C4-2B (cell line): ENCODE data around the gene MRRF.

ENCODE experiments used
- H3K27ac ChIP-seq: fragments of 450-650 bp; 2 replicates; pipeline ENCODE4 v1.5.1; 2017
- CTCF ChIP-seq: fragments of 450-650 bp; conservative IDR thresholded peaks from 2 replicates; pipeline ENCODE4 v1.5.1; 2017; ENCODE audit warnings: mild to moderate bottlenecking
- ZFX ChIP-seq: fragments of 450-650 bp; IDR thresholded peaks from 2 replicates; pipeline ENCODE4 v1.6.1; 2017

Gene MRRF

DNA sequence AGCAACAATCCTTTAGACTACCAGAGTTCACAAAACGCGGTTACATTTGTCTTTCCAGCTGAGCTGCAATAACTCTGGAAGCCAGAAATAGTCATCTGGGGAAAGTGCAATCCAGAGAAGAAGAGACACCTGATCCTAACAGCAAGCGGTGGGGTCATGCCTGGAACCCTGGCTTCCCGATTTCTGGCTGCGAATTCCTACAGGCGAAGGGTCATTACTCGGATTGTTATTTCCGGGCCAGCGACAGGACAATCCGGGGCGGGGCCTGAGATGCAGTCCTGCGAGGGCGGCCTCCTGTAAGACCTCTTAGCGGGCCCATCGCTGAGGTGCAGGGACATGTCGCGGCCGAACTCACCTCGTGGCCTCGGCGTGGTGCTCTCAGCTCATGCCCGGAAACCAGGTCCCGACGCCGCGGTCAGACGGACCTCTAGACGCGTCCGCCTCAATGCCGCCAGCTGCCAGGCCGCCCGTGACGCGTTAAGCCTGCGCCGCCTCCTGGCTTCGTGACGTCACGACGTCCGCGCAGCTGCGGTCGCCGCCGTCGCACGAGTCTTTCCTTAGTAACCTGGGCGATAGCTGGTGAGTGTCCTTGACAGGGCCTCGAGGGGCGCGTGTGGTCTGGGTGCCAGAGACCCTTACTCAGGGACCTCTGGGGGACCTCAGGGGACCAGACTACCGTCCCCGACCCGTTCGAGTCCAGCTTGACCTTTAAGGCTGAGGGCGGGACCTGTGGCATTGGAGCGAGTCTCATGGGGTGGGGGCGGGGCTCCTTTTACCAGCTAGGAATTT lies at the start of gene MRRF, which contains the start of gene RBM18:
Gene MRRF (plus strand): TSS at position 523 of the 789 bp plus-strand sequence. CDS start 6,010 bp downstream, outside the sequence.
Gene RBM18 (minus strand): TSS at position 481 of the 789 bp plus-strand sequence. CDS start 3,348 bp downstream, outside the sequence.
- H3K27ac ChIP-seq = peak within 1 kb of the TSS; percentile 86
- TF ChIP-seq ZFX = peak; percentile 80
- no peak for TF ChIP-seq CTCF

DNA sequence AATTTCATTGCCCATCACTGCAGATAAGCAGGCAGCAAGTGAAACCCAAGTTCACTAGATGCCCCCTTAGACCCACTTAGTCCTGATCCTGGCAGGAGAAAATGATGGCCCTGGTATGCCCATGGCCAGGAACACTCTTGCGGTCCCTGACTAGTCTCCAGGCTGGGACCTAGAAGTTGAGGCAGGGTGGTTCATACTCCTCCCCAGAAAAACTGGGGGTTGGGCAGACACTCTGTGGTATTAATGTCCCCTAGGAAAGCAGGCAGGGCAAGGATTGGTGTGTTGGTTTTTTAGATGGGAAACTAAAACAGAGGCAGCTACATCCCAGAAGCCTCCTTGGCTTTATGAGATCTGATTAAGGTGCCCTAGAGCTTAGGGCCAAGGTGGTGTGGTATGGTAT lies 49.0 kb upstream of the MRRF start:
- TF ChIP-seq ZFX (no peak), CTCF (no peak)

GRCh38 chr9:122216138-122216797 lies 48.4 kb upstream of the MRRF start:
- H3K27ac ChIP-seq = no peak overlapping the region
- TF ChIP-seq ZFX (no peak), CTCF (no peak)

More for the DNA sequence above, 49.0 kb upstream of the MRRF start:
- H3K27ac ChIP-seq = no peak overlapping the region

GRCh38 chr9:122216798-122217418 lies 47.8 kb upstream of the MRRF start:
- TF ChIP-seq ZFX (no peak), CTCF (no peak)
- H3K27ac ChIP-seq = no peak overlapping the region

- TF ChIP-seq ZFX (no peak), CTCF (no peak)
- peak overlapping the region; percentile 56 for H3K27ac ChIP-seq
Measured at GRCh38 chr9:122217640-122218039, 47.0 kb upstream of the MRRF start.

- TF ChIP-seq CTCF (no peak), ZFX (no peak)
- H3K27ac ChIP-seq = peak overlapping the region; percentile 56
Measured at GRCh38 chr9:122218071-122218934, 46.4 kb upstream of the MRRF start.
